GM18951 (cell line): ENCODE results near the gene FAM9A.
"Not testable (repeated sequence)": the region's sequence is repeated elsewhere in the genome, so short reads cannot be mapped to it uniquely, and the experiment has no call there.

Experiments used
- POLR2A ChIP-seq: IDR thresholded peaks from 4 replicates; pipeline ENCODE4 v1.6.1; 2011; ENCODE audit warnings: mild to moderate bottlenecking; ENCODE audit not compliant: insufficient read length, insufficient read depth; ENCODE audit errors: extremely low read depth
- in situ Hi-C: fragments of 300-500 bp; cut with MboI; formaldehyde crosslinking; loops from one replicate; pipeline ENCODE4 v1.12.0; 2022; ENCODE audit warnings: low sequenced_read_pairs, mixed read lengths, inconsistent platforms; ENCODE audit not compliant: unreplicated experiment

Gene FAM9A

GRCh38 chrX:8823698-8824097, 22.5 kb upstream of the FAM9A start:
- TF ChIP-seq POLR2A: no peak
- in situ Hi-C loops: no loop called here

- TF ChIP-seq POLR2A: no peak
- in situ Hi-C loops: no loop called here
Measured at GRCh38 chrX:8822002-8822401, 20.8 kb upstream of the FAM9A start.

- no peak for TF ChIP-seq POLR2A
- in situ Hi-C loops: no loop called here
Measured at GRCh38 chrX:8820910-8821527, 19.8 kb upstream of the FAM9A start.

- in situ Hi-C loops: no loop called here
- TF ChIP-seq POLR2A: no peak
Measured at GRCh38 chrX:8815460-8816065, 14.4 kb upstream of the FAM9A start.

- in situ Hi-C loops: no loop called here
- TF ChIP-seq POLR2A: no peak
Measured at GRCh38 chrX:8813036-8813435, 11.9 kb upstream of the FAM9A start.

- no peak for TF ChIP-seq POLR2A
- in situ Hi-C loops: no loop called here
Measured at GRCh38 chrX:8811611-8812010, 10.4 kb upstream of the FAM9A start.

- in situ Hi-C loops: no loop called here
- TF ChIP-seq POLR2A: no peak
Measured at GRCh38 chrX:8808661-8809060, 7.5 kb upstream of the FAM9A start.

GRCh38 chrX:8805974-8806373, 4.8 kb upstream of the FAM9A start:
- in situ Hi-C loops: no loop called here
- no peak for TF ChIP-seq POLR2A

GRCh38 chrX:8805046-8805445, 3.9 kb upstream of the FAM9A start:
- no peak for TF ChIP-seq POLR2A
- in situ Hi-C loops: no loop called here

GRCh38 chrX:8803326-8803725, 2.1 kb upstream of the FAM9A start:
- in situ Hi-C loops: no loop called here
- TF ChIP-seq POLR2A: no peak

GRCh38 chrX:8800351-8800750, 832 bp downstream of the FAM9A start:
- in situ Hi-C loops: not testable (repeated sequence)

GRCh38 chrX:8799281-8799680, 1.9 kb downstream of the FAM9A start:
- in situ Hi-C loops: not testable (repeated sequence)

GRCh38 chrX:8798702-8799101, 2.5 kb downstream of the FAM9A start:
- in situ Hi-C loops: not testable (repeated sequence)

GRCh38 chrX:8787119-8787518, 14.1 kb downstream of the FAM9A start:
- in situ Hi-C loops: not testable (repeated sequence)

- in situ Hi-C loops: no loop called here
- no peak for TF ChIP-seq POLR2A
Measured at GRCh38 chrX:8784162-8784561, 17.0 kb downstream of the FAM9A start.

GRCh38 chrX:8783714-8784098, 17.5 kb downstream of the FAM9A start:
- TF ChIP-seq POLR2A: no peak
- in situ Hi-C loops: no loop called here
